GM10847 (cell line): Measurements from ENCODE around the gene SLC22A24.

Experiments
- POLR2A ChIP-seq: IDR thresholded peaks from 2 replicates; pipeline ENCODE4 v1.6.1; 2011; ENCODE audit not compliant: insufficient read length; ENCODE audit errors: extremely low read depth

SLC22A24 gene, protein sequence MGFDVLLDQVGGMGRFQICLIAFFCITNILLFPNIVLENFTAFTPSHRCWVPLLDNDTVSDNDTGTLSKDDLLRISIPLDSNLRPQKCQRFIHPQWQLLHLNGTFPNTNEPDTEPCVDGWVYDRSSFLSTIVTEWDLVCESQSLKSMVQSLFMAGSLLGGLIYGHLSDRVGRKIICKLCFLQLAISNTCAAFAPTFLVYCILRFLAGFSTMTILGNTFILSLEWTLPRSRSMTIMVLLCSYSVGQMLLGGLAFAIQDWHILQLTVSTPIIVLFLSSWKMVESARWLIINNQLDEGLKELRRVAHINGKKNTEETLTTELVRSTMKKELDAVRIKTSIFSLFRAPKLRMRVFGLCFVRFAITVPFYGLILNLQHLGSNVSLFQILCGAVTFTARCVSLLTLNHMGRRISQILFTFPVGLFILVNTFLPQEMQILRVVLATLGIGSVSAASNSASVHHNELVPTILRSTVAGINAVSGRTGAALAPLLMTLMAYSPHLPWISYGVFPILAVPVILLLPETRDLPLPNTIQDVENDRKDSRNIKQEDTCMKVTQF

DNA sequence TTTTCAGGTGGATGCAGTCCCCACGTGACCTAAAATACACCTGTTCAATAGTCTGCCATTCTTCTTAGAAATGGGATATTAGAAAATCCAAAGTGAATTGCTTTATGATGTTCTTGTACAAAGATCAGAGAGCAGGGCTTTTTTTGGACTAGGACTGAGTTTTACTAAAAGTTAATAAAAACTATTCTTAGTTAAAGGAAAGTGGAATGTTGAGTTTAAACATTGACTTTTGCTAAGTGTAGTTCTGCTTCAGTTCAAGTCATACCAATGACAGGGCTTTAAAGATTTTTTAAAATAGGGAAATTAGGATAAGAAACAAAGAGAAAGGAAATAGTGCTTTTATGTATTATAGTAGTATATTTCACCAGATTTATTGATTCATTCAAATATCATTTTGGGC is at the start of gene SLC22A24:
SLC22A24 (minus strand) TSS at position 101 of the 400 bp plus-strand sequence. CDS start 442 bp downstream, outside the sequence.
- TF ChIP-seq POLR2A: no peak

DNA sequence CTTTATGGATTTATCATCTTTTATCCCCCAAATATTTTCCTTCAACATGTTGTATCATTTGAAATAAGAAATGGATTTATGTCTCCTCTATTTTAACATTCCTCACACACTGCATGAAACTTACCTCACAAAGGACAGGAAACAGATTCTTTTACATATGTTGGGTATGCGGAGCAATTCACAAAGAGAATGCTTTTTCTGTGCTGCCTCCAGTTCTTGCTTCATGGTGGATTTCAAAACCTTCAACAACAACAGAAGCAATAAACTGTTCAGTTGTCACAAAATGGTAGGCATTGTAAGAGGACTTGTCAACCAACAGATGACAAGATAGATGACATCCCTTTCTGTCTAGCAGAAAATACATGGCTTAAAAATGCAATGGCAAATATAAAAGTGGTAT is 36.5 kb upstream of the SLC22A24 start:
- no peak for TF ChIP-seq POLR2A

DNA sequence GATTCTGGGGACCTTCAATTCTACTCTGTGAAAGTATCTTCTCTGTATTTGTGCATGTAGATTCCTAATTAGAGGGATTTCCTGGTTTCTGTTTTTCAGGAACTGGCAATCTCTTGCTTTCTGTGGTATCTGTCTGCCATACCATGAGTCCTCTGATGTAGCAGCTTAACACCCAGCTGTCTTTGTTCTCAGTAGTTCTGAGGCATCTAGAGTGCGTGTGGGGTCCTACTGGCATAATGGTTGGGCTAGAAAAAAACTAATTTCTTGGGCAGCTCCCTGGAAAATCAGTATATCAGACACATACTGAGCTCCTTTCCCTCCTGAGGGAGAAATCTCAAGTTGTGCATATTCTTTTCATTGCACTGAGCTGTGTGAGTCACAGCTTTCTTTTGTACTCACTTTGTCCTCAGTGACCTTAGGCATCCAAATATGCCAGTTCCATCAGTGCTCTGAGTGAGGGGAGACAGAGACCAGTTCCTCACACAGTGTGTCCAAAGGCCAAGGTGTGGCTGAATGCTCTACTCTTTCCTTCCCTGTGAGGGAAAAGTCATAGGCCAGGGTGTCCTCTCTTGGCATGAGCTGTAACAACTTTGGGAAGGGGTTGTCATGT is 35.5 kb upstream of the SLC22A24 start:
- TF ChIP-seq POLR2A: no peak

DNA sequence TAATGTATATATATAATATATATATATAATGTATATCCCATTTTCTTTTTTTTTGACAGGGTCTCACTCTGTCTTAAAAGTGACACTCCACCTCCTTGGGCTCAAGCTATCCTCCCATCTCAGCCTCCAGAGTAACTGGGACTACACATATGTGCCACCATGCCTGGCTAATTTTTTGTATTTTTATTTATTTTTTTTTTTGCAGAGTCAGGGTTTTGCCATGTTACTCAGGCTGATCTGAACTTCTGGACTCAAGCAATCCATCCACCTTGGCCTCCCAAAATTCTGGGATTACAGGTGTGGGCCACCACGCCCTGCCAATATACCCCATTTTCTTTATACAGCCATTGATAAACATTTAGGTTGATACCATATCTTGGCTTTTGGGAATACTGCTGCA is 33.9 kb upstream of the SLC22A24 start:
- no peak for TF ChIP-seq POLR2A

DNA sequence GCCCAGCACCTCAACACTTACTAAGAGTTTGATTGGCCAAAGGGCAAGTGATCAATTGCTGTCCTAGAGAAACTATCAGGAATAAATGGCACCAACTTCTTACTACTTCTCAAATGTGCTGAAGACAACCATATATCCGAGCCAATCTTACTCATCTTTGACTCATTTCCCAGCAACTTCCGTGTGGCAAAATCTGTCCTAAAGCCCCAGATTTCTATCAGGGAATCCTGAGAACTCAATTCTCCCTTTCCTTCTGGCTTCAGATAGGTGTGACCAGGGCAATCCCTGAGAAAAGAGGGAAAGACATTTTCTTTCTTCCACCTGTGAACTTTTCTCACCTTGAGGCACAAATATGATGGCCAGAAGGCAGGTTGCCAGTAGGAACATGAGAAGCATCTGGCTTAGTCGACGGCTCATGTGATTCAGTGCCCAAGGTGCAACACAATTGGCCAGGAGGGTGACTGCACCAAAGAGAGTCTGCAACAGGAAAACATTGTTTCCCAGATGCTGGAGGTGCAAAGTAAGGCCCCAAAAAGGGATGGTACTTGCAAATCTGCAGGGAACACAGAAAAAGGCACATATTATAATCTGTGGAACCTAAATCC is 21.8 kb upstream of the SLC22A24 start:
- TF ChIP-seq POLR2A: no peak

DNA sequence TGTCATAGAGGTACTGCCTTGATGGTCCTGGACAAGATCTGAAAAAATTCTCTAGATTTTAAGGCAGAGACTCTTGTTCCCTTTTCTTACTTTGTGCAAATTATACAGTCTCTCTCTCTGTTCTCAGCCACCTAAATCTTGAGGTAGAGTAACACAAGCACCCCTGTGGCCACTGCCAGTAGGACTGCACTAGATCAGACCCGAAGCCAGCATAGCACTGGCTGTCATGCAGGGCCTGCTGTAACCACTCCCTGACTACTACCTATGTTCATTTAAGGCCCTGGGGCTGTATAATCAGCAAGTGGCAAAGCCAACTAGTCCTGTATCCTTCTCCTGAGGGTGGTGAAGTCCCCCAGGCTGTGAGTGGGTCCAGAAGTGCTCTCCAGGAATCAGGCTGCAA is 11.8 kb upstream of the SLC22A24 start:
- TF ChIP-seq POLR2A: no peak

DNA sequence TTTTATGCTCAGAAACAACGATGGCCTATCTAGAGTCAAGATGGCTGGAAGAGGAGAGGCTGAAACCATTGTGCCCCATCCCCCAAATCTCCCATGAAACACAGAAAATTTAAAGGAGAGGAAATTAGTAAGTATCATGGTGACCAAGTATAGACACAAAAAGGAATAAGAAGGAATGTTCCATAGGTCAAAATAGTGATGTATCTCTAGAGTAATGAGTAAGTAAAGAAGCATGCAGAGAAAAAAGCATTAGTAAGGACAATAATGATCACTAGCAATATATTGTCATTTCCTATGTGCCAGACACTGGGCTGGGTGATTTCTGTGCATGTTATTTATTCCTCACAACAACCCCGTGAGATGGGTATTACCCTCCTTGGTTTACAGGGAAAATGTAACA is 2.6 kb upstream of the SLC22A24 start:
- TF ChIP-seq POLR2A: no peak

DNA sequence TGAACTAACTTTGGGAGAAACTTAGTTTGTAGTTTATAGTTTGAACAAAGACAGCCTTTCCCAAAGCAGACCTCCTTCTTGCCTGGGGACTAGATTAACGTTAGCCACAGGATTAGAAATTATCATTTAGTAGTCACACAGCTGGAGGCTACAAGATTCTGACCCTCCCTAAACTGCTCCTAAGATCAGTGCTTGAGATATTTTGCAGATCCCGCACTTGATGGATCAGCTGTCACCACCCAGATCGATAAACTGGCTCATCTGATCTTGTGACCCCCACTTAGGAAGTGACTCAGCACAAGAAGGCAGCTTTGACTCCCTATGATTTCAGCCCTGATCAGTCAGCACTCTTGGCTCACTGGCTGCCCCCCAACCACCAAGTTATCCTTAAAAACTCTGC is 1.6 kb downstream of the SLC22A24 start:
- TF ChIP-seq POLR2A: no peak

DNA sequence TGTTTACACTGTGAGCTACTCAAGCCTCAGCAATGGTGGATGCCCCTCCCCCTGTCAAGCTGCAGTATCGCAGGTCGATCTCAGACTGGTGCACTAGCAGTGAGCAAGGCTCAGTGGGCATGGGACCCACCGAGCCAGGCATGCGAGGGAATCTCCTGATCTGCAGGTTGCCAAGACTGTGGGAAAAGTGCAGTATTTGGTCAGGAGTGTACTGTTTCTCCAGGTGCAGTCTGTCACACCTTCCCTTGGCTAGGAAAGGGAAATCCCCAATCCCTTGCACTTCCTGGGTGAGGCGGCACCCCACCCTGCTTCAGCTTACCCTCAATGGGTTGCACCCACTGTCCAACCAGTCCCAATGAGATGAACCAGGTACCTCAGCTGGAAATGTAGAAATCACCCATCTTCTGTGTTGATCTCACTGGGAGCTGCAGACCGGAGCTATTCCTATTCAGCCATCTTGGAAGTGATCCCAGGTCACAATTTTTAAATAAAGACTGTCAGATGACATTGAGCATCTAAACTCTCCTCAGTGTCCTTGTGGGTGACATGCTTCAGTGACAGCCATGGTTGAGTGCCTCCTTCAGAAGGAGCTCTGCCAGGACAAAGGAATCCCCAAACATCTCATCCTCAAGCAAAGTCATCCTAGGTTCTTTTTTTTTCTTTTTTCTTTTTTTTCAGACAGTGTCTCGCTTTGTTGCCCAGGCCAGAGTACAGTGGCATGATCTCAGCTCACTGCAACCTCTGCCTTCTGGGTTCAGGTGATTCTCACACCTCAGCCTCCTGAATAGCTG is 10.8 kb downstream of the SLC22A24 start:
- TF ChIP-seq POLR2A: no peak

DNA sequence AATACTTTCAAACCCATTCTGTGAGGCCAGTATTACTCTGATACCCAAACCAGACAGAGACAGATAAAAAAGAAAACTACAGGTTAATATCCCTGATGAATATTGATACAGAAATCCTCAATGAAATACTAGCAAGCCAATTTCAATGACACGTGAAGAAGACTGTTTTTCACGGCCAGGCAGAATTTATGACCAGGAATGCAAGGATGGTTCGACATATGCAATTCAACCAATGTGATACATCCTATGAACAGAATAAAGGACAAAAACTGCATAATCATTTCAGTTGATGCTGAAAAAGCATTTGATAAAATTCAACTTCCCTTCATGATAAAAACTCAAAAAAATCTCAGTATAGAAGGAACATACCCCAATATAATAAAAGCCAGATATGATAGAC is 44.5 kb downstream of the SLC22A24 start:
- no peak for TF ChIP-seq POLR2A

DNA sequence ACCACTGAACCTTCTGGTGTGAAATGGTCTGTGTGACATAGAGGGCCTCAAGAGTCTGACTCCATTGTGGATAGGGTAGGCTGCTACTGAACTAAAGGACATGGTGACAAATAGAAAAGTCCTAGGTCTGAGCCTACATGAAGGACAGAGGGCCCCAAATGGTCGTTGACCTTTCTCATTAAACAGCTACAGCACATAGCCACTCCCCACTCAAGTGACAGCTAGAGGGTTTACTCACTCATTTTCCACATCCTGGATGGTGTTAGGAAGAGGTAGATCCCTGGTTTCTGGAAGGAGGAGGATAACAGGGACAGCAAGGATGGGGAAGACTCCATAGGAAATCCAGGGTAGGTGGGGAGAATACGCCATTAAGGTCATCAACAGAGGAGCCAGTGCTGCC is 63.3 kb downstream of the SLC22A24 start:
- no peak for TF ChIP-seq POLR2A

DNA sequence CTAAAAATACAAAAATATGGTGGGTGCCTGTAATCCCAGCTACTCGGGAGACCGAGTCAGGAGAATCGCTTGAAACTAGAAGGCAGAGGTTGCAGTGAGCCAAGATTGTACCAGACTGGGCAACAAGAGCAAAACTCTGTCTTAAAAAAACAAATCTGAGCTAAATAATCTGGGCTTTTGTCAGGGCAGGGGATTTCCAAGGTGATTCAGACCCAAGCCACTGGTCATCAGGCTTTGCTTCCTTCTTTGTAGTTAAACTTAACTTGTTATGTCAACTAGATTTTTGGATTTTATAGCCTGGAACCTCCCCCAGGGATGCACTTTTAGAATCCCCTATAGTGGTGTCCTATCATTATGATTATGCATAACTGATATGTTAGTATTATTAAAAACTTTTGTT is 101.4 kb downstream of the SLC22A24 start:
- no peak for TF ChIP-seq POLR2A

DNA sequence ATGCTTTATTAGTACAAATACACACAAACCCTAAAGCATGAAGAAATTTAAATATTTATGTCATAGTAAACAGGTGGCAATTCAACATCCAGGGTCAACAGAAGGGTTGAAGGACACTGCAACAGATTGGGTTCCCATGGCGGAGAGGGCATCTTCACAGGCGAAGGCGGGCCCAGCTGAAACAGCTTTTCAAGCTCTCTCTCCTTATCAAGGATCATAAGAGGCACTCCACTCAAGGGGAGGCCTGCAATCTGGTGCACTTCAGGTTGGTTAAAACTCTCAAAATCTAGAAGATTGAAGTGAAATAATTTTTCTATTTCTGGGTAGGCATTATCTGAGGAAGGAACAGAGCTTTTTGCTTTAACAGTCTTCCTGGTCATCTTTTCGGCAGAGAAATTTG is 111.6 kb downstream of the SLC22A24 start:
- no peak for TF ChIP-seq POLR2A
